Astrocyte (in vitro differentiated cells and primary cell): ENCODE measurements around the gene GRAP2. TPM values are rescaled to one million over a fixed set of nuclear protein-coding genes. Genes with fewer than 3 reads are reported as not detected.

Experiments
- DNase-seq: peaks from one replicate; pipeline ENCODE4 v3.0.0-alpha.2; 2010; ENCODE audit warnings: low read depth
- FAIRE-seq: peaks from 2 replicates; lab custom pipeline; 2011; peaks lifted over from hg19 to GRCh38; lab: Jason Lieb, UNC
- H2AFZ ChIP-seq: 2 replicates; pipeline ENCODE4 v1.6.0; 2012; ENCODE audit warnings: low read depth, low read length, inconsistent platforms
- H3K27ac ChIP-seq: 2 replicates; pipeline ENCODE4 v1.5.1; 2011; ENCODE audit warnings: low read depth, low read length, inconsistent platforms
- H3K27me3 ChIP-seq: 2 replicates; pipeline ENCODE4 v1.6.0; 2011; ENCODE audit warnings: low read length, inconsistent platforms; ENCODE audit not compliant: insufficient read depth
- H3K36me3 ChIP-seq: 2 replicates; pipeline ENCODE4 v1.5.1; 2011; ENCODE audit warnings: low read length, inconsistent platforms; ENCODE audit not compliant: insufficient read depth
- H3K4me1 ChIP-seq: 2 replicates; pipeline ENCODE4 v1.5.1; 2011; ENCODE audit warnings: low read length, inconsistent platforms; ENCODE audit not compliant: insufficient read depth
- H3K4me2 ChIP-seq: 2 replicates; pipeline ENCODE4 v1.6.0; 2012; ENCODE audit warnings: low read length, inconsistent platforms
- H3K4me3 ChIP-seq: 2 replicates; pipeline ENCODE4 v1.5.1; 2011; ENCODE audit warnings: low read depth, mild to moderate bottlenecking, low read length, inconsistent platforms; ENCODE audit not compliant: insufficient read depth
- H3K79me2 ChIP-seq: 2 replicates; pipeline ENCODE4 v1.6.0; 2012; ENCODE audit warnings: mild to moderate bottlenecking, low read length, inconsistent platforms; ENCODE audit not compliant: insufficient read depth
- H3K9ac ChIP-seq: 2 replicates; pipeline ENCODE4 v1.6.0; 2012; ENCODE audit warnings: mild to moderate bottlenecking, low read length, inconsistent platforms
- H3K9me3 ChIP-seq: 2 replicates; pipeline ENCODE4 v1.5.1; 2012; ENCODE audit warnings: low read depth, mild to moderate bottlenecking, low read length, inconsistent platforms; ENCODE audit not compliant: insufficient read depth
- H4K20me1 ChIP-seq: 2 replicates; pipeline ENCODE4 v1.6.0; 2012; ENCODE audit warnings: low read length, inconsistent platforms; ENCODE audit not compliant: insufficient read depth
- H3K27ac Mint-ChIP-seq: one replicate; pipeline ENCODE4 v1.8.0; 2021; ENCODE audit warnings: mild to moderate bottlenecking, mixed read lengths; ENCODE audit not compliant: unreplicated experiment
- H3K27me3 Mint-ChIP-seq: one replicate; pipeline ENCODE4 v1.8.0; 2021; ENCODE audit warnings: low read depth, mixed read lengths; ENCODE audit not compliant: unreplicated experiment
- H3K36me3 Mint-ChIP-seq: one replicate; pipeline ENCODE4 v1.8.0; 2021; ENCODE audit warnings: low read depth, mixed read lengths; ENCODE audit not compliant: unreplicated experiment
- H3K4me1 Mint-ChIP-seq: one replicate; pipeline ENCODE4 v1.8.0; 2021; ENCODE audit warnings: low read depth, mixed read lengths; ENCODE audit not compliant: unreplicated experiment
- H3K4me3 Mint-ChIP-seq: one replicate; pipeline ENCODE4 v1.8.0; 2021; ENCODE audit warnings: mild to moderate bottlenecking, moderate library complexity, mixed read lengths; ENCODE audit not compliant: unreplicated experiment
- H3K9me3 Mint-ChIP-seq: one replicate; pipeline ENCODE4 v1.8.0; 2021; ENCODE audit warnings: mild to moderate bottlenecking, mixed read lengths; ENCODE audit not compliant: unreplicated experiment
- EZH2 ChIP-seq: IDR thresholded peaks from 2 replicates; pipeline ENCODE4 v1.6.1; 2012; ENCODE audit warnings: mild to moderate bottlenecking, low read length, inconsistent platforms; ENCODE audit not compliant: insufficient read depth
- total RNA-seq: library from RNA; stranded (reverse); gene quantifications from 2 replicates; pipeline ENCODE4 v1.2.1, GENCODE V29; 2021
- TF ChIP-seq, protein P1 (sequence below): IDR thresholded peaks from 2 replicates; pipeline ENCODE4 v1.5.1; 2011; ENCODE audit warnings: low read depth, mild to moderate bottlenecking, inconsistent platforms, low read length, moderate library complexity; ENCODE audit not compliant: insufficient read depth

The GRAP2 gene
- total RNA-seq, 1 donor from 2014 or later: 0.23 TPM

DNA sequence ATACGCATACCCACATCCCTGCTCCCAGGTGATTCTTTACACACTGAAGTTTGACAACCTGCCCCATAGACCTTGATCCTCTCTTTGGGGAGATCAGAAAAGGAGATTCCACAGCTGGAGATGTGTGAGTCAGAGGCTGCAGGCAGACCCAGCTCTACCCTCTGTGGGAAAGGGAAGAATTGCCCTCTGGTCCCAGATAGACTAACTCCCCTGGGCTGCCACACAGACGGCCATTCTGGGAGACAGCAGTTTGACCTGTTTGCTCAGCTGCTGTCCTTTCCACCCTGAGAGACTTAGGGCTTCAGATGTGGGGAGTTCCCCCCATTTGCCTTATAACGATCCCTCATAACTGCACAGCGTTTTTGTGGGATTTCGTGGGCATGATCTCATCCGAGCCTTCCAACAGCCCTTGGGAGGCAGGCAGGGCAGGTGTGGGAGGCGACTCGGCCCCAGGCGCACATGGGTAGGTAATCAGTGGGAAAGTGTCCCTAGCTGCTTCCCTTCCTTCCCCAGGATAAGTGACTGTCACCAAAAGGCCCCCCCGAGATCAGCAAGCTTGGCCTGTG, 107.9 kb downstream of the GRAP2 start:
- H3K27me3 ChIP-seq: peaks cover 18% of the 10 kb centered on the region
- H3K4me3 ChIP-seq: no peak overlapping the region
- no peak overlapping the region for H3K9ac ChIP-seq
- H3K9me3 Mint-ChIP-seq: peaks cover 2% of the 10 kb centered on the region
- H3K4me2 ChIP-seq: peak overlapping the region; percentile 37
- H3K27ac ChIP-seq: no peak overlapping the region
- H4K20me1 ChIP-seq: no peaks in the 10 kb centered on the region
- DNase-seq (no peak), FAIRE-seq (no peak)
- TF ChIP-seq, protein P1, sequence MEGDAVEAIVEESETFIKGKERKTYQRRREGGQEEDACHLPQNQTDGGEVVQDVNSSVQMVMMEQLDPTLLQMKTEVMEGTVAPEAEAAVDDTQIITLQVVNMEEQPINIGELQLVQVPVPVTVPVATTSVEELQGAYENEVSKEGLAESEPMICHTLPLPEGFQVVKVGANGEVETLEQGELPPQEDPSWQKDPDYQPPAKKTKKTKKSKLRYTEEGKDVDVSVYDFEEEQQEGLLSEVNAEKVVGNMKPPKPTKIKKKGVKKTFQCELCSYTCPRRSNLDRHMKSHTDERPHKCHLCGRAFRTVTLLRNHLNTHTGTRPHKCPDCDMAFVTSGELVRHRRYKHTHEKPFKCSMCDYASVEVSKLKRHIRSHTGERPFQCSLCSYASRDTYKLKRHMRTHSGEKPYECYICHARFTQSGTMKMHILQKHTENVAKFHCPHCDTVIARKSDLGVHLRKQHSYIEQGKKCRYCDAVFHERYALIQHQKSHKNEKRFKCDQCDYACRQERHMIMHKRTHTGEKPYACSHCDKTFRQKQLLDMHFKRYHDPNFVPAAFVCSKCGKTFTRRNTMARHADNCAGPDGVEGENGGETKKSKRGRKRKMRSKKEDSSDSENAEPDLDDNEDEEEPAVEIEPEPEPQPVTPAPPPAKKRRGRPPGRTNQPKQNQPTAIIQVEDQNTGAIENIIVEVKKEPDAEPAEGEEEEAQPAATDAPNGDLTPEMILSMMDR: no peak
- no peak for TF ChIP-seq EZH2
- H3K4me1 ChIP-seq: peaks cover 21% of the 10 kb centered on the region
- peaks cover 20% of the 10 kb centered on the region for H3K4me1 Mint-ChIP-seq
- H3K36me3 ChIP-seq: no peaks in the 10 kb centered on the region
- H3K9me3 ChIP-seq: no peaks in the 10 kb centered on the region
- peak overlapping the region; percentile 68 for H3K27ac Mint-ChIP-seq
- H3K27me3 Mint-ChIP-seq: peaks cover 18% of the 10 kb centered on the region
- no peaks in the 10 kb centered on the region for H3K79me2 ChIP-seq
- no peaks in the 10 kb centered on the region for H3K36me3 Mint-ChIP-seq
- H2AFZ ChIP-seq: no peak overlapping the region
- peak overlapping the region; percentile 20 for H3K4me3 Mint-ChIP-seq

DNA sequence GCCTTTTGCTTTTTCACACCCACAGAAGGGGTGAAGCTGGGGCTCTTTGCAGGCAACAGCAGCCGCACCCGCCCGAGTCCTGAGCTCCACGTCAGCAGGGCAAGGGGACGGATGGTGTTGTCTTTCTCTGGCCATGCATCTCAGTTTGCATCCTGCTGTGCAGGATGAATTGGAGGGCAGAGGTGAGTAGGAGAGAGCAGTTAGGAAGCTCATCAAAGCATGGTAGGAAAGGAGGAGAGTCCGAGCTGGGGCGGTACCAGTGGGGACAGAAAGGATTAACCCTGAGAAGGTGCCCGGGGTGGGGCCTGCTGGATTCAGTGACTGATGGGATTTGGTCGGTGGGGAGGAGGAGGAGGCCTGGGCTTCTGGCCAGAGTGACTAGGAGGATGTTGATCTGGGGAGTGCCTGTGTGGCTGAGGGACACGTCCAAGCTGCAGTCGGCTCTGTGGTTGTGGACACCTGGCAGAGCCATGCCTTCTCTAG, 108.4 kb downstream of the GRAP2 start:
- H3K27me3 Mint-ChIP-seq: peaks cover 18% of the 10 kb centered on the region
- Histone ChIP-seq H4K20me1 (no peaks in the 10 kb centered on the region), H3K4me1 (peaks cover 21% of the 10 kb centered on the region), H3K9ac (no peak overlapping the region), H3K4me3 (no peak overlapping the region), H3K4me2 (peak overlapping the region; percentile 37), H3K27me3 (peaks cover 18% of the 10 kb centered on the region), H2AFZ (peak overlapping the region; percentile 20), H3K79me2 (no peaks in the 10 kb centered on the region), H3K9me3 (no peaks in the 10 kb centered on the region), H3K36me3 (no peaks in the 10 kb centered on the region), H3K27ac (no peak overlapping the region)
- TF ChIP-seq, protein P1: no peak
- TF ChIP-seq EZH2: peak; percentile 8
- peaks cover 20% of the 10 kb centered on the region for H3K4me1 Mint-ChIP-seq
- H3K27ac Mint-ChIP-seq: peak overlapping the region; percentile 68
- no peak overlapping the region for H3K4me3 Mint-ChIP-seq
- FAIRE-seq (no peak), DNase-seq (peak; percentile 25)
- peaks cover 2% of the 10 kb centered on the region for H3K9me3 Mint-ChIP-seq
- H3K36me3 Mint-ChIP-seq: no peaks in the 10 kb centered on the region

DNA sequence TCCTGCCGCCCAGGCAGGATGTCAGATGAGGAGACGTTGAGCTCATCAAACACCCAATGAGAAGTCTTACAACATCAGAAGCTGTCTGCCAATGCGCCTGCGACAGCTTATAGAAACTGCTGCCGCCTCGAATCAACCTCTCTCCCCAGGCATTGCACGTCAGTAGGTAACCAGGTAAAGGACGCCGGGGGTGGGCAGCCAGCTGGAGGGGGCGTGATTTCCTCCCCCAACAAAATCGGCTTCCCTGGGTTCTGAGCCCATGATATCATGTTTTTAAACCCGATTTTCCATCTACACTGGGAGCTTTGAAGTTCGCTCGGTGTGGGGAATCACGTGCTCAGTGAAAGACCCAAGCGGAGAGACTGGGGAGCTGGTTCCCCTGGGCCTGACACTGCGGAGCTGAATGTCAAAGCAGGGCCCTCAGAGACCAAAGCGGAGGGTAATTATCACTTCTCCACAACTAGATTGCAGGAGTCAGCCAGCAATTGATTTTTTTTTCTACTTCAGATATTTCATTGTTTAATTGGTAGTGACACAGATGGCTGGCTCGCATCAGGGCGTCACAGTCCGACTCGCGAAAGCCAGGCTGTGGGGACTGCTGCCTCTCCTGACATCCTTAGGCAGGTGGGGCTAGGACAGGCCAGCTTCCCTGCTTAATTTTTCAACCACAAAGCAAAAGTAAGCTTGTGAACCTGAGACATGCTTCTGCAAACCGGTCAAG, 109.2 kb downstream of the GRAP2 start:
- no peak for FAIRE-seq
- no peak overlapping the region for H3K27ac ChIP-seq
- no peaks in the 10 kb centered on the region for H4K20me1 ChIP-seq
- no peak overlapping the region for H3K4me3 ChIP-seq
- no peaks in the 10 kb centered on the region for H3K36me3 ChIP-seq
- peaks cover 18% of the 10 kb centered on the region for H3K27me3 ChIP-seq
- peaks cover 21% of the 10 kb centered on the region for H3K4me1 ChIP-seq
- H3K79me2 ChIP-seq: no peaks in the 10 kb centered on the region
- Mint-ChIP-seq H3K36me3 (no peaks in the 10 kb centered on the region), H3K9me3 (peaks cover 1% of the 10 kb centered on the region), H3K27me3 (peaks cover 15% of the 10 kb centered on the region), H3K4me1 (peaks cover 27% of the 10 kb centered on the region), H3K4me3 (no peak overlapping the region), H3K27ac (peak overlapping the region; percentile 68)
- no peak for DNase-seq
- peak overlapping the region; percentile 37 for H3K4me2 ChIP-seq
- H3K9me3 ChIP-seq: no peaks in the 10 kb centered on the region
- peak overlapping the region; percentile 20 for H2AFZ ChIP-seq
- TF ChIP-seq, protein P1: no peak
- TF ChIP-seq EZH2: no peak
- no peak overlapping the region for H3K9ac ChIP-seq
